T-helper 1 cell (primary cell): ENCODE results near the gene IL20RA.
"Not testable (repeated sequence)": the region's sequence is repeated elsewhere in the genome, so short reads cannot be mapped to it uniquely, and the experiment has no call there.

Experiments
- DNase-seq, 5 donors: peaks; one replicate each; pipeline ENCODE4 v3.0.0-alpha.2; 2012 to 2020

Gene IL20RA

GRCh38 chr6:136968837-136969236, 75.9 kb downstream of the IL20RA start:
- no peak for DNase-seq

GRCh38 chr6:136967876-136968752, 76.7 kb downstream of the IL20RA start:
- peak; percentile 17 to 60 (median 28) for DNase-seq

- DNase-seq, result no peak
Observed at GRCh38 chr6:136964398-136964797, 80.4 kb downstream of the IL20RA start.

DNA sequence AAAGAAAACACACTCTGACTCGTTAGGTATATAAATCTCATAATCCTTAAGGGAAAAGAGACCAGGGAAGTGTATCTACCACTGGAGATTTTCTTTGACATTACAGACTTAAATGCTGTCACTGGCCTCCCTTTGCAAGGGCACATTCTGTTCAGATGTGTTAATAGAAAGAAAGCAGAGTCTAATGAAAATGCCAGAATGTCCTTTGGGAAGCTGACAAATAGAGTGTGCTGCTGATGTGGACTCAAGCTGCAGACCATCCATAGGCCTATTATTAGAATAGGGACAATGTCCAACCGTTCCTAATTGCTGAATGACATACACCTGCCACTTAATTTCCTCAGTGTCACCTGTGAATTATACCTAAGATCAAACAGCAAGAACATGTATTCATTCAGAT, 81.5 kb downstream of the IL20RA start:
- no peak for DNase-seq

GRCh38 chr6:136962661-136963060, 82.1 kb downstream of the IL20RA start:
- no peak for DNase-seq

DNA sequence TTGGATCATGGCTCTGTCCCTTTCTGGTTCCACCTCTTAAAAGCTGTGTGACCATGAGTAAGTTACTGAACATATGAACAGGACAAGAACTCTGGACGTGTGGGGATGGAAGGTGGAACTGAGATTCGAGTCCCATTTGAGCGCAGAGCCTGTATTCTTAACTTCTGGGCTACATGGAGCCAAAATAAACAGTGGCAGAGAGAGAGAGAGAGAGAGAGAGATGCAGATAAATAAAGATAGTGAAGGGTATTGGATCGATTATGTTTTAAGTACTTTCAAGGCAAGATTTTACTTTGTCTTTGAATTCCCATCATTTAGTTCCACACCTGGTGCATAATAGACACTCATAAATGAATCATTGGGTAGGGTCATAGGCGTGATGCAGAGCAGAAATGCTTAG, 82.9 kb downstream of the IL20RA start:
- DNase-seq, result no peak

DNA sequence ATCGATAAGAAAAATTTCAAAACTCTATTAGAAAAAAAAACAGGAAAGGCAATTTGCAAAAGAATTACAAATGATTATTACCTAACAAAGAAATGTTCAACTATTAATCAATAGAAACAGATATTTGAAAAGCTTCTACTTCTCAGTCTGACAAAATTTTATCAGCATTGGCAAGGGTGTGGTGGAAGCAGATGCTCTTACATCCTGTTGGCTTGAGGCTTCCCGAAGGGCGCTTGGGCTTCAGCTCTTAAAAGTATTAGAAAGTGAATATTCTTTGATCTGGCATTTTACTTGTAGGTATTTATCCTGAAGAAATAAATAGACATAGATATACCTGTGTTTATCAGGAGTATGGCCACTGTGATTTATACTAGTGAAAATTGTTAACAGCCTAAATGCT, 84.0 kb downstream of the IL20RA start:
- DNase-seq, result no peak

DNA sequence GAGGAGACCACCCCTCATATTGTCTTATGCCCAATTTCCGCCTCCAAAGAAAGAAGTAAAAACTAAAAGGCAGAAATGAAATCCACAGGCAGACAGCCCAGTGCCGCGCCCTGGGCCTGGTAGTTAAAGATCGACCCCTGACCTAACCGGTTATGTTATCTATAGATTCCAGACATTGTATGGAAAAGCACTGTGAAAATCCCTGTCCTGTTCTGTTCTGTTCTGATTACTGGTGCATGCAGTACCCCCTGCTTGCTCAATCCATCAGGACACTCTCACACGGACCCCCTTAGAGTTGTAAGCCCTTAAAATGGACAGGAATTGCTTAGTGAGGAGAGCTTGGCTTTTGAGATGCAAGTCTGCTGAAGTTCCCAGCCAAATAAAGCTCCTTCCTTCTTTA, 84.8 kb downstream of the IL20RA start:
- not testable (repeated sequence) for DNase-seq

- no peak for DNase-seq
Observed at GRCh38 chr6:136959471-136959891, 85.3 kb downstream of the IL20RA start.

DNA sequence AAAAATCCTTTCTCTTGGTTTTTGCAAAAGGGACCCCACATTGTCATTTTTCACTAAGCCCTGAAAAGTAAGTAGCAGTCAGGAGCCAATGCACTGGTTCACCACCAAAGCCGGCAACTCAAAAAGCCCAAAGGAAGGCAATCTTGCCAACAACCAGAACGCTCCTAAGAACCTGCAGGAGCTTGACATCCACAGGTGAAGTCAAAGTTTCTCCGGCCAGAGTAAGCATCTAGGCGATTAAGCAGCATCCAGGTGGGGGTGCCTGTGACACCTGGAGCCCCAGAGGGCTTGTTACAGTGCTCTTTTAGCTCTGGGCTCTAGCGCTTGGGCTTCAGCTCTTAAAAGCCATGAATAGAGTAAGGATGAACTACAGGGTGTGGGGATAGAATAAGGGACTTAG, 86.6 kb downstream of the IL20RA start:
- DNase-seq, result no peak

DNA sequence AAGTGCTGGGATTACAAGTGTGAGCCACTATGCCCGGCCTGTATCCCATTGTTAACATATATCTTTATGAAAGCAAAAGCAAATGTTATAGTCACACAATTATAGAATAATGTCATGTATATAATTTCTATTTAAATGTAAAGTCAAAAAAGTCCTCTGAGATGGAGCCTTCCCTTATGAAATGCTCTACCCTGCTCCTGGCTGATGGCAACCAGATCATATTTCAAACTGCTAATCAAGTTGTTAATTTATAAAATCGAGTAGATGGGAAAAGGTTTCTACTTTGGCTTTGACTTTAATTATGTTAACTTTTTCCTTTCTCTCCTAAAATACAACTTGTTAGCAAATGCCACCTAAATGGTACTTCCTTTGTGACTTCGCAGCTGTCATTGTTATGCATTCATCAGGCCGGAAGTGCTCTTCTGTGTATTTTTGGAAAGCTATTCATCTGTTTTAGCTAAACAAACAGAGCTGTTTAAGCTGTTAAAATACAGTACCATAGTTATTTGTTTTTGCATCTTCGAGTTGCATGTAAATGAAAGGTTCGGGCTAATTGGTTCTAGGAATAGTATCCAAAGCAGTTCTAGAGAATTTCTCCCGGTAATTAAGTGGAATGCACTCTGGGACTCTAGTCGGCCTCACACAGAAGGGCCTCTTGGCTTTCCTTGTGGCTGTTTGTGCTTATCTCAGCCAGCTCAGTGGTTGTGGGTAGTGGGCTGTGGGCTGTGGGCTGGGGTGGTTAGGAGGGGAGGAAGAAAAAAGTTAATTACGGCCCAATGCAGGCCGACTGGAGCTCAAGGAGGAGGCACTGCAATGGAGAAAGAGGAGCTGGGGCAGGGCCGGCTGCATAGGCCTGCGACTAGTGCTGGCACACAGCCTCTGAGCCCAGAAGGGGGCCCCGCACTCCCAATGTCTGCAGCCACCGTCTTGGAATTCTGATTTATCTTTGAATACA, 87.9 kb downstream of the IL20RA start:
- DNase-seq, result no peak

- no peak for DNase-seq
Observed at GRCh38 chr6:136955123-136955522, 89.6 kb downstream of the IL20RA start.

- no peak for DNase-seq
Observed at GRCh38 chr6:136952714-136953260, 92.0 kb downstream of the IL20RA start.

GRCh38 chr6:136950436-136951126, 94.2 kb downstream of the IL20RA start:
- DNase-seq, result no peak
